ENCODE data around the gene RBM34.

The RBM34 gene

GRCh38 chr1:235158680-235159079 is 2.4 kb downstream of the RBM34 start:
- Histone ChIP-seq H3K27me3 (ENCODE audit: insufficient read depth, low read length, poor library complexity, severe bottlenecking) (no peaks in the 10 kb centered on the region), H3K36me3 (ENCODE audit: insufficient read depth, low read length) (peaks cover 11% of the 10 kb centered on the region; the same call in 1 of the 2 replicates), H3K9me2 (replicated peaks; ENCODE audit: low read depth, low read length) (no peaks in the 10 kb centered on the region), H3K79me2 (ENCODE audit: insufficient read depth, low read length) (peaks cover 56% of the 10 kb centered on the region), H2AFZ (ENCODE audit: low read length) (no peak overlapping the region), H3F3A (ENCODE audit: low read depth) (no peaks in the 10 kb centered on the region), H3K9me3 (ENCODE audit: insufficient read depth, low read depth, low read length) (no peaks in the 10 kb centered on the region), H4K20me1 (ENCODE audit: insufficient read depth, low read length, poor library complexity, severe bottlenecking) (no peaks in the 10 kb centered on the region), H3K4me1 (ENCODE audit: insufficient read depth, low read length, poor library complexity, severe bottlenecking) (peaks cover 33% of the 10 kb centered on the region), H3K9ac (ENCODE audit: low read depth, low read length, poor library complexity, severe bottlenecking) (no peak overlapping the region), H3K4me3 (ENCODE audit: low read length, poor library complexity, severe bottlenecking) (peak overlapping the region; percentile 31), H3K4me2 (ENCODE audit: low read depth, low read length, poor library complexity, severe bottlenecking) (peak overlapping the region; percentile 79)
- no peak for TF ChIP-seq CTCF (conservative IDR thresholded peaks at IDR 0.05; ENCODE audit: low read length)
- TF ChIP-seq EZH2phosphoT487 (IDR thresholded peaks at IDR 0.05; ENCODE audit: borderline replicate concordance): no peak

DNA sequence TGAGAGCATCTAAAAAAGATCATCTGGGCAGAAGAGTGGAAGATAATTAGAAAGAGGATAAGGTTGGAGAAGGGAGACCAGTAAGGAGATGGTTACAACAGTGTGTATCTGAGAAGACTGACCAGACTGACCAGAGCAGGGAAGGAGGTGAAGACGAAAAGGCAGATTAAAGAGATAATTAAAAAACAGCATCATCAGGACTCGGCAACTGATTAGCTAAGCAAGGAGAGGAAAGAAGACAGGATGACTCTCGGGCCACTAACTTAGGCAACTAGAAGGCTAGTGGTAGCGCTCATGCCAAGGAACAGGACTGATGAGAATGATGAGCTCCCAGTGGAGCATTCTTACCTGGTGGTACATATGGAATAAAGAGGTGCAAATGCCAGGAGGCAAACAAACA is 3.9 kb downstream of the RBM34 start:
- no peaks in the 10 kb centered on the region for H3K27me3 ChIP-seq (ENCODE audit: insufficient read depth, low read length, poor library complexity, severe bottlenecking)
- no peaks in the 10 kb centered on the region for H3K9me2 ChIP-seq (replicated peaks; ENCODE audit: low read depth, low read length)
- TF ChIP-seq CTCF (conservative IDR thresholded peaks at IDR 0.05; ENCODE audit: low read length) (no peak), EZH2phosphoT487 (IDR thresholded peaks at IDR 0.05; ENCODE audit: borderline replicate concordance) (no peak)
- H3K9ac ChIP-seq (ENCODE audit: low read depth, low read length, poor library complexity, severe bottlenecking): peak overlapping the region; percentile 34
- no peaks in the 10 kb centered on the region for H4K20me1 ChIP-seq (ENCODE audit: insufficient read depth, low read length, poor library complexity, severe bottlenecking)
- H3K4me3 ChIP-seq (ENCODE audit: low read length, poor library complexity, severe bottlenecking): peak overlapping the region; percentile 39
- no peak overlapping the region for H2AFZ ChIP-seq (ENCODE audit: low read length)
- peaks cover 33% of the 10 kb centered on the region for H3K4me1 ChIP-seq (ENCODE audit: insufficient read depth, low read length, poor library complexity, severe bottlenecking)
- H3F3A ChIP-seq (ENCODE audit: low read depth): no peaks in the 10 kb centered on the region; the same call in 1 of the 2 replicates
- peak overlapping the region; percentile 79 for H3K4me2 ChIP-seq (ENCODE audit: low read depth, low read length, poor library complexity, severe bottlenecking)
- peaks cover 60% of the 10 kb centered on the region for H3K79me2 ChIP-seq (ENCODE audit: insufficient read depth, low read length)
- H3K9me3 ChIP-seq (ENCODE audit: insufficient read depth, low read depth, low read length): no peaks in the 10 kb centered on the region
- peaks cover 16% of the 10 kb centered on the region; the same call in 1 of the 2 replicates for H3K36me3 ChIP-seq (ENCODE audit: insufficient read depth, low read length)

GRCh38 chr1:235156740-235157139 is 4.3 kb downstream of the RBM34 start:
- no peaks in the 10 kb centered on the region; the same call in 1 of the 2 replicates for H3F3A ChIP-seq (ENCODE audit: low read depth)
- no peaks in the 10 kb centered on the region for H3K9me3 ChIP-seq (ENCODE audit: insufficient read depth, low read depth, low read length)
- H3K36me3 ChIP-seq (ENCODE audit: insufficient read depth, low read length): peaks cover 16% of the 10 kb centered on the region; the same call in 1 of the 2 replicates
- peaks cover 59% of the 10 kb centered on the region for H3K79me2 ChIP-seq (ENCODE audit: insufficient read depth, low read length)
- H3K4me2 ChIP-seq (ENCODE audit: low read depth, low read length, poor library complexity, severe bottlenecking): peak overlapping the region; percentile 79
- H3K27me3 ChIP-seq (ENCODE audit: insufficient read depth, low read length, poor library complexity, severe bottlenecking): no peaks in the 10 kb centered on the region
- no peak overlapping the region for H2AFZ ChIP-seq (ENCODE audit: low read length)
- no peak for TF ChIP-seq CTCF (conservative IDR thresholded peaks at IDR 0.05; ENCODE audit: low read length)
- TF ChIP-seq EZH2phosphoT487 (IDR thresholded peaks at IDR 0.05; ENCODE audit: borderline replicate concordance): no peak
- no peak overlapping the region for H3K9ac ChIP-seq (ENCODE audit: low read depth, low read length, poor library complexity, severe bottlenecking)
- peaks cover 31% of the 10 kb centered on the region for H3K4me1 ChIP-seq (ENCODE audit: insufficient read depth, low read length, poor library complexity, severe bottlenecking)
- peak overlapping the region; percentile 39 for H3K4me3 ChIP-seq (ENCODE audit: low read length, poor library complexity, severe bottlenecking)
- no peaks in the 10 kb centered on the region for H4K20me1 ChIP-seq (ENCODE audit: insufficient read depth, low read length, poor library complexity, severe bottlenecking)
- H3K9me2 ChIP-seq (replicated peaks; ENCODE audit: low read depth, low read length): no peaks in the 10 kb centered on the region

All from Loucy (cell line).